K562 (cell line): ENCODE results near the gene ATP9A. TPM values are rescaled to one million over a fixed set of nuclear protein-coding genes. Genes with fewer than 3 reads are reported as not detected.

Source experiments
- ATAC-seq: fragments of 200-7000 bp; cut with Tn5 transposase; 3 replicates; pipeline ENCODE4 v1.9.1; 2020; ENCODE audit warnings: moderate library complexity
- BruUV-seq: library from RNA; stranded (reverse); fragments of 400-500 nt; replicated peaks from 2 replicates; lab custom pipeline; 2021; lab: Mats Ljungman, UMichigan
- CTCF ChIA-PET: fragments of 300-600 bp; formaldehyde crosslinking; extraction: SDS; loops from one replicate; lab custom pipeline; 2021; ENCODE audit warnings: low intra/inter-chr PET ratio; lab: Yijun Ruan, JAX
- POLR2A ChIA-PET: fragments of 300-600, 350-650 bp; sonication (Branson Sonifier 250); formaldehyde crosslinking; extraction: SDS; loops from one replicate; lab custom pipeline; 2021; ENCODE audit warnings: antibody characterized with exemption, inconsistent platforms; lab: Yijun Ruan, JAX
- DNase-seq, 4 experiments: peaks; one replicate each; pipeline versions ENCODE4 v3.0.0 to v3.0.0-alpha.2; 2011 to 2018; ENCODE audit warnings: low spot score in 3 of 4, mixed read lengths in 3 of 4; ENCODE audit errors: extremely low read depth in 1 of 4
- FAIRE-seq: peaks from 2 replicates; lab custom pipeline; 2011; peaks lifted over from hg19 to GRCh38; lab: Jason Lieb, UNC
- H2AFZ ChIP-seq: 2 replicates; pipeline ENCODE4 v1.6.0; 2011; ENCODE audit warnings: low read depth, low read length, control low read depth, inconsistent platforms
- H3K27ac ChIP-seq: fragments of 200-600 bp; 3 replicates; pipeline ENCODE4 v1.8.0; 2011; ENCODE audit warnings: low read depth, mild to moderate bottlenecking, control low read depth, inconsistent platforms, low read length, moderate library complexity, mixed read lengths; ENCODE audit errors: extremely low read depth
- H3K27me3 ChIP-seq, 2 experiments: fragments of 300-600 bp in 1 of 2; 2 replicates in 1 of 2; 3 replicates in 1 of 2; pipeline versions ENCODE4 v1.6.0 to v1.8.0; 2011; ENCODE audit warnings: inconsistent platforms in 2 of 2, low read length in 2 of 2, mild to moderate bottlenecking in 1 of 2, mixed read lengths in 1 of 2, moderate library complexity in 1 of 2; ENCODE audit not compliant: control insufficient read depth in 2 of 2, insufficient read depth in 2 of 2
- H3K36me3 ChIP-seq: fragments of 300-600 bp; 3 replicates; pipeline ENCODE4 v1.8.0; 2011; ENCODE audit warnings: mild to moderate bottlenecking, low read length, inconsistent platforms; ENCODE audit not compliant: control insufficient read depth, insufficient read depth
- H3K4me1 ChIP-seq, 2 experiments: fragments of 200-600 bp in 1 of 2; replicated peaks in 1 of 2; 2 replicates in 1 of 2; 3 replicates in 1 of 2; pipeline versions ENCODE4 v1.5.1 to v1.8.0; 2011; ENCODE audit warnings: inconsistent platforms in 2 of 2, low read length in 2 of 2, mild to moderate bottlenecking in 1 of 2, mixed read lengths in 1 of 2, moderate library complexity in 1 of 2; ENCODE audit not compliant: control insufficient read depth in 2 of 2, insufficient read depth in 2 of 2
- H3K4me2 ChIP-seq: 2 replicates; pipeline ENCODE4 v1.6.1; 2011; ENCODE audit warnings: low read length, control low read depth, inconsistent platforms, mixed read lengths; ENCODE audit not compliant: insufficient read depth
- H3K4me3 ChIP-seq: fragments of 200-600 bp; sonication (generic), shearing (Covaris generic); 2 replicates; pipeline ENCODE4 v1.5.1; 2016; ENCODE audit warnings: control low read depth, inconsistent platforms
- H3K79me2 ChIP-seq: fragments of 200-600 bp; 3 replicates; pipeline ENCODE4 v1.8.0; 2011; ENCODE audit warnings: low read length, inconsistent platforms; ENCODE audit not compliant: control insufficient read depth, insufficient read depth
- H3K9ac ChIP-seq, 2 experiments: 2 replicates each; pipeline versions ENCODE4 v1.6.0 to v1.6.1; 2011; ENCODE audit warnings: low read depth in 2 of 2, low read length in 2 of 2, control low read depth in 1 of 2, inconsistent platforms in 1 of 2, mild to moderate bottlenecking in 1 of 2, mixed read lengths in 1 of 2; ENCODE audit not compliant: insufficient read depth in 1 of 2
- H3K9me1 ChIP-seq: one replicate; pipeline ENCODE4 v1.6.0; 2011; ENCODE audit warnings: inconsistent platforms, mild to moderate bottlenecking, low read length, moderate library complexity; ENCODE audit not compliant: control insufficient read depth, insufficient read depth
- H3K9me3 ChIP-seq: replicated peaks from 2 replicates; pipeline ENCODE4 v1.5.1; 2011; ENCODE audit warnings: low read depth, low read length, inconsistent platforms; ENCODE audit not compliant: control insufficient read depth, insufficient read depth
- H4K20me1 ChIP-seq: replicated peaks from 2 replicates; pipeline ENCODE4 v1.6.1; 2011; ENCODE audit warnings: low read length, inconsistent platforms, mixed read lengths; ENCODE audit not compliant: control insufficient read depth, insufficient read depth
- ASH1L ChIP-seq: fragments of 450-650 bp; IDR thresholded peaks from 2 replicates; pipeline ENCODE4 v1.6.1; 2018; ENCODE audit warnings: borderline replicate concordance, mild to moderate bottlenecking, low read depth; ENCODE audit not compliant: partially characterized antibody
- ATF6 ChIP-seq: sonication (generic); formaldehyde crosslinking; IDR thresholded peaks from 2 replicates; pipeline ENCODE4 v1.4.0; 2020; ENCODE audit warnings: mild to moderate bottlenecking, missing genetic modification reagents
- ELF4 ChIP-seq: fragments of 450-650 bp; formaldehyde crosslinking; IDR thresholded peaks from 2 replicates; pipeline ENCODE4 v1.4.0; 2022; ENCODE audit warnings: missing genetic modification characterization
- GATAD2A ChIP-seq: fragments of 450-650 bp; IDR thresholded peaks from 2 replicates; pipeline ENCODE4 v1.6.1; 2017
- NFE2 ChIP-seq: IDR thresholded peaks from 2 replicates; pipeline ENCODE4 v1.6.1; 2014; ENCODE audit warnings: antibody characterized with exemption, low read depth
- SAP30 ChIP-seq: fragments of 200-600 bp; sonication (generic); IDR thresholded peaks from 2 replicates; pipeline ENCODE4 v1.6.1; 2012; ENCODE audit warnings: borderline replicate concordance, low read depth, mild to moderate bottlenecking, moderate library complexity, low read length, control low read depth, inconsistent platforms; ENCODE audit not compliant: insufficient read depth, poor library complexity, severe bottlenecking
- UBTF ChIP-seq, 2 experiments: IDR thresholded peaks; 2 replicates each; pipeline ENCODE4 v1.6.1; 2012; ENCODE audit warnings: improper control_type of control experiment in 2 of 2, low read depth in 2 of 2, low read length in 2 of 2, borderline replicate concordance in 1 of 2
- ZBTB49 ChIP-seq: sonication (generic); formaldehyde crosslinking; IDR thresholded peaks from 2 replicates; pipeline ENCODE4 v1.8.0; 2022; ENCODE audit warnings: missing genetic modification reagents, mild to moderate bottlenecking, borderline replicate concordance
- ZKSCAN3 ChIP-seq: fragments of 250-450 bp; sonication (Bioruptor Pico); IDR thresholded peaks from 2 replicates; pipeline ENCODE4 v1.4.0; 2020
- ZNF133 ChIP-seq: fragments of 250-450 bp; sonication (Bioruptor Pico); IDR thresholded peaks from 2 replicates; pipeline ENCODE4 v1.4.0; 2020; ENCODE audit warnings: mild to moderate bottlenecking
- WGBS: fragments of 100-300 bp; shearing (Covaris generic); methylation state at CpG from one replicate; pipeline ENCODE4 v1.1.6; 2016; ENCODE audit warnings: low coverage, mixed read lengths; ENCODE audit not compliant: insufficient coverage; ENCODE audit errors: missing lambda C conversion rate; 5-methylcytosine and 5-hydroxymethylcytosine counted together
- in situ Hi-C: fragments of 300-500 bp; cut with MboI; formaldehyde crosslinking; loops from 4 replicates; pipeline ENCODE4 v1.15.0; 2018; ENCODE audit warnings: inconsistent platforms, mixed read lengths
- intact Hi-C: fragments of 100-400 bp; cut with micrococcal nuclease; formaldehyde crosslinking; loops from 2 replicates; pipeline ENCODE4 v1.14.2; 2022
- polyA plus RNA-seq, 8 experiments: library from polyadenylated mRNA; depleted of rRNA in 4 of 8; stranded (reverse) in 5 of 8; unstranded in 3 of 8; fragments of >200 nt; fragmentation: Nextera tagmentation in 2 of 8; fragmentation: Illumina TruSeq in 1 of 8; extraction: Ambion mirVana in 2 of 8; extraction: Trizol in 1 of 8; gene quantifications; 2 replicates each; pipeline versions ENCODE4 v1.2.1 to v1.2.3, GENCODE V29; 2011 to 2014; ENCODE audit warnings: inconsistent platforms in 1 of 8, missing spikeins in 1 of 8
- total RNA-seq, 7 experiments: library from RNA; depleted of rRNA in 6 of 7; stranded (reverse); fragments of >200 nt in 6 of 7; fragmentation: Illumina TruSeq in 2 of 7; extraction: Trizol in 2 of 7; gene quantifications; 2 replicates each; pipeline versions ENCODE4 v1.2.1 to v1.2.3, GENCODE V29; 2011 to 2021; ENCODE audit warnings: low replicate concordance in 1 of 7

ATP9A gene
- total and polyA plus RNA-seq, 9 of the 15 experiments (the other 6 are each of a cell fraction or from before 2014, with no cell fraction given) = 0.18 to 0.62 (median 0.29) TPM

DNA sequence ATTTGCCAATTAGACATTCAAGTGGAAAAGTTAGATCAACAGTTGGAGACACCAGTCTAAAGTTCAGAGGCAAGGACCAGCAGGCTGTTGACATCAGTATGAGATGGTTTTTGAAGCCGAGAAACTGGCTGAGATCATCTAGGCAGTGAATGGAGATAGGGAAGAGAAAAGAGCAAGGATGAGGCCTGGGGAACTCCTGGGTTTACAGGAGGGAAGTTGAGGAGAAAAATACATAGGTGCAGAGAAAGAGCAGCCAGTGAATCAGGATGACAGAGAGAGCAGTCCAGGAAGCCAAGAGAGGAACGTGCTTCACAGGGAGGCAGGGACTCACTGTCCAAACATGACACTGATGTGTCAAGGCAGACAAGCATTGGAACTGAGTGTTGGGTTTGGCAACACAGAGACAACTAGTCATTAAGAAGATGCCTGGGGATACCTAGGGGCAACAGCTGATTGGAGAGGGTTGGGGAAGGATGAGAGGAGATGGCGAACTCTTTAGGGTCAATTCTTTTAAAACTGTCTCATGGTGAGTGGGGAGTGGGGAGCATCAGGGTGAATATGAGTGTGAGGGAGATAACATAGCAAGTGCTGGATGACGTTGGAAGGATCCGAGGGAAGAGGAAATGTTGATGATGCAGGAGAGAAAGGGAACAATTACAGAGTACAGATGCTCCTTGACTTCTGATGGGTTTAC, 47.3 kb upstream of the ATP9A start:
- no peak overlapping the region for H2AFZ ChIP-seq
- no peak for DNase-seq
- no peaks in the 10 kb centered on the region for H3K9me1 ChIP-seq
- ATAC-seq = no peak
- CTCF ChIA-PET = no interaction called here
- H3K4me1 ChIP-seq = no peaks in the 10 kb centered on the region
- BruUV-seq = no TSS peak
- H3K79me2 ChIP-seq = no peaks in the 10 kb centered on the region
- TF ChIP-seq ATF6 (no peak), ELF4 (CRISPR knock-in tag) (no peak), ZKSCAN3 (CRISPR knock-in tag) (no peak), ZNF133 (CRISPR knock-in tag) (no peak), ASH1L (no peak), UBTF (IDR thresholded peaks at IDR 0.05; ENCODE audit: borderline replicate concordance in 1 of 2, low read depth in 2 of 2, low read length in 2 of 2) (no peak), SAP30 (no peak), NFE2 (no peak), ZBTB49 (CRISPR knock-in tag) (no peak), GATAD2A (no peak)
- intact Hi-C loops = no loop called here
- H3K9ac ChIP-seq = no peak overlapping the region
- FAIRE-seq = no peak
- H3K27ac ChIP-seq = no peak overlapping the region
- H3K36me3 ChIP-seq = no peaks in the 10 kb centered on the region
- POLR2A ChIA-PET = no interaction called here
- peaks cover 3 to 5% of the 10 kb centered on the region in 2 experiments; a peak in 4 of 5 replicates for H3K27me3 ChIP-seq
- H3K4me2 ChIP-seq = no peak overlapping the region
- no peaks in the 10 kb centered on the region for H3K9me3 ChIP-seq
- no peak overlapping the region for H3K4me3 ChIP-seq
- WGBS = 0% methylated on average over 5 of the region's 5 CpGs
- H4K20me1 ChIP-seq = no peaks in the 10 kb centered on the region
- in situ Hi-C loops = no loop called here
